Lower lobe of right lung (tissue), 2 donors: ENCODE measurements around the gene MRRF. TPM values are rescaled to one million over a fixed set of nuclear protein-coding genes. Genes with fewer than 3 reads are reported as not detected.
A peak's percentile ranks its signal among the peaks of the same experiment; 100 is the strongest.
"Not testable (repeated sequence)": the region's sequence is repeated elsewhere in the genome, so short reads cannot be mapped to it uniquely, and the experiment has no call there.

Experiments
- ATAC-seq, 2 donors: fragments of 200-7000 bp; cut with Tn5 transposase; one replicate each; pipeline ENCODE4 v1.9.1; 2020 to 2022; ENCODE audit warnings: mild to moderate bottlenecking in 2 of 2, moderate library complexity in 2 of 2
- DNase-seq: peaks from one replicate; pipeline ENCODE4 v3.0.0-alpha.2; 2020
- H3K27ac ChIP-seq: fragments of 200-600 bp; one replicate; pipeline ENCODE4 v1.8.0; 2022
- H3K27me3 ChIP-seq: fragments of 200-600 bp; one replicate; pipeline ENCODE4 v1.8.0; 2022; ENCODE audit warnings: low read depth
- H3K36me3 ChIP-seq: fragments of 200-600 bp; one replicate; pipeline ENCODE4 v1.8.0; 2022; ENCODE audit warnings: mild to moderate bottlenecking
- H3K4me1 ChIP-seq: fragments of 200-600 bp; one replicate; pipeline ENCODE4 v1.8.0; 2022
- H3K4me3 ChIP-seq: fragments of 200-600 bp; one replicate; pipeline ENCODE4 v1.8.0; 2022; ENCODE audit warnings: mild to moderate bottlenecking
- H3K9me3 ChIP-seq: fragments of 200-600 bp; one replicate; pipeline ENCODE4 v1.8.0; 2022
- CTCF ChIP-seq: fragments of 200-600 bp; IDR thresholded peaks from one replicate; pipeline ENCODE4 v1.8.0; 2022; ENCODE audit warnings: antibody characterized with exemption, mild to moderate bottlenecking
- intact Hi-C: fragments of 100-400 bp; cut with DNase I; formaldehyde crosslinking; loops from one replicate; pipeline ENCODE4 v1.11.0; 2022
- total RNA-seq: library from RNA; stranded (reverse); fragmentation: NEBNext Ultra II Directional; extraction: Animal tissue kit (Norgen Biotek cat#: 25700); gene quantifications from one replicate; pipeline ENCODE4 v1.2.1, GENCODE V29; 2021
- donor health status: DM: no; HTN: yes; CAD: no; lungs with severe emphysema.

The MRRF gene
- total RNA-seq, 1 donor from 2014 or later, result 30.2 TPM

DNA sequence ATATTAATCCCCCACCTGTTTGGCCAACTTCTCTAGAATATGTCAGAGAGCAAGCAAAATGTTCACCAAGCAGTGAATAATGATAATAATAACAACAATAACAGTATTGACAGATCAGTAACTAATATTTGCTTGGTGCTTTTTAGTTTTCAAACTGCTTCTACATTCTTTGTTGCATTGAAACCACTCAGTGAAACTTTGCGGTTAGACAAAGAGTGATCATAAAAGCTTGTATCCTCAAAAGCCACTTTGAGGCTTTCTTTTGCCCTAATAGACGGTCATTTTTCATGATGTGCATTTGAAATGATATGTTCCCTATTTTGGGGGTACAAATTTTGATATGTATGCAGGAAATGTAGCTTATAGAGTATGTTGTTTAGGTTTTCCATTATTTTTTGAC, 62.5 kb downstream of the MRRF start:
- H3K4me1 ChIP-seq, result no peaks in the 10 kb centered on the region

DNA sequence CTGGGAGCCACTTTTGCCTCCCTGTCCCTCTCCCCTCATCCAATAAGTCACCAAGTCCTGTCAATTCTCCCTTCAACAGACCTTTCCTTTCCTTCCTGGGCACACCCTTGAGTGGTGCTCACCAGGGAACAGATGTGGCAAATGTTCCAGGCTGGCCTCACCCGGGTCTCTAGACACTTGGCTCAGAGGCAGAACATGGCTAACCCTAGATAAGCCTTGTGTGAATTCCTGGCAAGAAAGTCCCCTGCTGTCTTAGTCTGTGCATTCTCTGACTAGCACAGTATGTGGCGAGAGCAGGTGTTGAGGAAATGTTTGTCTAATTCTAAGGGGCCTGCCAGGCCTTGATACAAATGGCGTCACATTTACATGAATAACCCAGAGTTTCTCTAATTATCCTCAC, 64.9 kb downstream of the MRRF start:
- no peak for DNase-seq
- peaks cover 6% of the 10 kb centered on the region for H3K36me3 ChIP-seq
- no peak for ATAC-seq
- H3K4me3 ChIP-seq, result no peak overlapping the region
- no peaks in the 10 kb centered on the region for H3K4me1 ChIP-seq
- H3K9me3 ChIP-seq, result no peaks in the 10 kb centered on the region
- no peaks in the 10 kb centered on the region for H3K27me3 ChIP-seq
- intact Hi-C loops, result no loop called here
- no peak overlapping the region for H3K27ac ChIP-seq
- TF ChIP-seq CTCF, result no peak

More for the DNA sequence above, 62.5 kb downstream of the MRRF start:
- Histone ChIP-seq H3K9me3 (no peaks in the 10 kb centered on the region), H3K27ac (no peak overlapping the region), H3K36me3 (peaks cover 30% of the 10 kb centered on the region), H3K27me3 (no peaks in the 10 kb centered on the region), H3K4me3 (no peak overlapping the region)
- intact Hi-C loops, result no loop called here
- DNase-seq (no peak), ATAC-seq (no peak)
- TF ChIP-seq CTCF, result no peak

DNA sequence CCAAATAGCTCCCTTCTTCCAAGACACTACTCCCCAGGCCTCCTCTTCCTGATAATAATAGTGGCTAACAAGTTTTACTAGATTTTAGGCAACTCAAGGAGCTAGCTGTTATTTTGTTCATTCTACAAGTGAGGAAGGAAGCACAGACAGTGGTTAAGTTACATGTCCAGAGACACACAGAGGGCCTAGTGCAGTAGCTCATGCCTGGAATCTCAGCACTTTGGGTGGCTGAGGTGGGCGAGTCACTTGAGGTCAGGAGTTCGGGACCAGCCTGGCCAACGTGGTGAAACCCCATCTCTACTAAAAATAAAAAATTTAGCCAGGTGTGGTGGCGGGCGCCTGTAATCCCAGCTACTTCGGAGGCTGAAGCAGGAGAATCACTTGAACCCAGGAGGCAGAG, 65.8 kb downstream of the MRRF start:
- DNase-seq, H3K4me1 ChIP-seq, intact Hi-C loops, H3K27me3 ChIP-seq, H3K9me3 ChIP-seq, H3K4me3 ChIP-seq, H3K27ac ChIP-seq, H3K36me3 ChIP-seq, ATAC-seq: not testable (repeated sequence)

DNA sequence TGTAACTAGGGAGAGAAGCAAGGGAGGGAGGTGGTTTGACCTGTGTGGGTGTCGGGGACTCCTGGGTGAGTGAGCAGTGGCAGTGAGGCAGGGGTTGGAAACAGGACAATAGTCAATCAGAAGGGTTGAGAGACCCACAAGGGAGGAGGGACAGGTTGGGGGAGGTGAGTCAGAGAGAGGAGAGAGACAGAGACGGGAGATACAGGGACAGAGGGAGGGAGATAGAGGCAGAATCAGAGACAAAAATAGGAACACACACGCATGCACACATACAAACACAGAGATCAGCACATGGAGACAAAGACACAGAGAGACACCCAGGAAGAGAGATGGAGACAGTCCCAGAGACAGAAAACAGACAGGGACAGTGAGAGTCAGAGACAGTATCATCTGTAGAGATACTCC, 66.8 kb downstream of the MRRF start:
- H3K27ac ChIP-seq, result no peak overlapping the region
- no peak overlapping the region for H3K4me3 ChIP-seq
- no peaks in the 10 kb centered on the region for H3K9me3 ChIP-seq
- H3K4me1 ChIP-seq, result no peaks in the 10 kb centered on the region
- DNase-seq (no peak), ATAC-seq (no peak)
- TF ChIP-seq CTCF, result no peak
- intact Hi-C loops, result no loop called here
- peaks cover 6% of the 10 kb centered on the region for H3K36me3 ChIP-seq
- no peaks in the 10 kb centered on the region for H3K27me3 ChIP-seq

GRCh38 chr9:122332083-122332482, 67.4 kb downstream of the MRRF start:
- peaks cover 6% of the 10 kb centered on the region for H3K36me3 ChIP-seq
- H3K4me1 ChIP-seq, result no peaks in the 10 kb centered on the region
- no peak for DNase-seq
- peak overlapping the region; percentile 4 for H3K27ac ChIP-seq
- TF ChIP-seq CTCF, result no peak
- ATAC-seq, result peak; percentile 42 to 55
- H3K27me3 ChIP-seq, result no peaks in the 10 kb centered on the region
- intact Hi-C loops, result no loop called here
- H3K9me3 ChIP-seq, result no peaks in the 10 kb centered on the region
- H3K4me3 ChIP-seq, result no peak overlapping the region

- no peak for ATAC-seq
- no peak for TF ChIP-seq CTCF
- H3K36me3 ChIP-seq, result peaks cover 6% of the 10 kb centered on the region
- intact Hi-C loops, result no loop called here
- no peaks in the 10 kb centered on the region for H3K4me1 ChIP-seq
- H3K9me3 ChIP-seq, result no peaks in the 10 kb centered on the region
- no peaks in the 10 kb centered on the region for H3K27me3 ChIP-seq
- H3K27ac ChIP-seq, result peak overlapping the region; percentile 4
- H3K4me3 ChIP-seq, result no peak overlapping the region
- no peak for DNase-seq
Measured at GRCh38 chr9:122332644-122333043, 68.0 kb downstream of the MRRF start.
